ENCODE results near the gene CCND2.

The CCND2 gene

GRCh38 chr12:4269279-4269991 lies 4.1 kb upstream of the CCND2 start:
- no peak for DNase-seq (ENCODE audit: extremely low read depth, low read depth)
- TF ChIP-seq CTCF (IDR thresholded peaks at IDR 0.05; ENCODE audit: low read depth, low read length) = no peak

DNA sequence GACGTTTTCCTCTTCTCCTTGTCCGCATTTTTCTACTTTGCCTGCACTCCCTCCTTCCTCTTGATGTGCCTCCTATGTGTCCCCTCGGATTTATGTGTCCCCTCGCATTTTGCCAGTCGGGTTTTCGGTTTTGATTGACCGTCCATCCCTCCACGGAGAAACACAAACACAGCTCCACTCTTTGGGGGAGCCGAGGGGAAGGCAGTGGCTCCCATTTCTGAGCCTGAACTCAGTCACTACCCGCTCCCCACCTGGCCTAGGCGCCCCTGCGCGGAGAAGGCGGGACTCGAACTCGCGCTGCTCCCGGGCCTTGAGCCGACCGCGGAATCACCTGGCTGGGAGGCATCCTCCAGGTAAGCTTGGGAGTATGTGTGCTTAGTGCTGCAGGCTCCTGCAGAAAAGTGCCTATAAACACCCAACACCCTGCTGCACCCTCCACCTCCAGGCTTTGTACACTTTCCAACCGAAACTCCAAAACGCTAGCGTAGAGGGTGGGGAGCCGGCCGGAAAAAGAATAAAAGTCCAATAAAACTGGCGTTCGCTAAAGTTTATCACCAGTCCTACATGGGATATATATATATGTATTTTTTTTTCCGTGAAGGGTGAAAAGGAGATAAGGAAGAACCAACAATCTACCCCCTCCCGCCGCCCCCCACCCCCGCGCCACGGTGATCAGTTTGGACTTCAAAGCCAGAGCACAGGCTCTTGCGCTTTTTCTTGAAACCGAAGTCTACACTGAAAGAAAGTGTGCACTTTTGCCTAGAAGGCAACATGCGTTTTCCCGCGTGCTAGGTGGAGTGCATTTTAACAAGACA lies 3.3 kb upstream of the CCND2 start:
- DNase-seq (ENCODE audit: extremely low read depth, low read depth) = no peak
- TF ChIP-seq CTCF (IDR thresholded peaks at IDR 0.05; ENCODE audit: low read depth, low read length) = no peak

DNA sequence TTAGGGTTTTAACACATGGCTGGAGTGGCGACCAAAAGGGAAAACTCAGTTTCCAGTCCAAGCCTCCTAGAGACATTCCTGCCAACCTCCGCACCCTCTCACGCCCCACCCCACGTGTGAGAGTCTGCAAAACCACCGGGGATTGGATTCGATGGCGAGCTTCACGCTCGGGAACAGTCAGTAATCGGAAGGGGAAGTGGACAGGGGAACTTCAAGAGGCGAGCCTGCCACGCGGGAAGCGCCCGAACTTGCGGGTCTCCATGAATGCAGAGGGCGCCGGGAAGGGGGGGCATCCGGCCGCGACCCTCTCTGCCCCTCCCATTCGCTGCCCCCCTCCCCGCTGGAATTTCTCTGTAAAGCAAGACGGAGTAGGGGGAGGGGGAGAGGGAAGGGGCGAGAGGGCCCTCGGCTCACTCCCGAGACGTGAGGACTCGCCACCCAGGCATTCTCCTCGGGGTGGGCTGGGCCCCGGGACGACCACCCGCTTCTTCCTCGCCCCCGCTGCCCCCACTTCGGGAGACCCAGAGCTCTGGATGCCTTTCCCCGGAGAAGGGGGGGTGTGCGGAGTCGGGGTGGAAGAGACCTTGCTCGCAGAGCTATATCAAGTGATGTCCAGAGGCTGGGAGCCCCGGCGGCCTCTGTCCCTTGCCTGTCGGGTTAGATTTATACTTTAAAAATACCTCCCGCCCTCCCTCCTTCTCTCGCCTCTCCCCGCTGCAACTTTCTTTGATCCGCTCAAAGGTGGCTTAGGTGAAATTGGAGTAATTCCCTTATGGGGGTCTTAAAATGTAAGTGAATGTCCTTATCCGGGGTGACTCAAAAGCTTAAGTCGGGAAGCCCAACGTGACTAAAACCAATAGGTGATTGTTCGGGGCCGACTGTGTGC lies 2.5 kb upstream of the CCND2 start:
- TF ChIP-seq CTCF (IDR thresholded peaks at IDR 0.05; ENCODE audit: low read depth, low read length) = no peak
- DNase-seq (ENCODE audit: extremely low read depth, low read depth) = no peak

DNA sequence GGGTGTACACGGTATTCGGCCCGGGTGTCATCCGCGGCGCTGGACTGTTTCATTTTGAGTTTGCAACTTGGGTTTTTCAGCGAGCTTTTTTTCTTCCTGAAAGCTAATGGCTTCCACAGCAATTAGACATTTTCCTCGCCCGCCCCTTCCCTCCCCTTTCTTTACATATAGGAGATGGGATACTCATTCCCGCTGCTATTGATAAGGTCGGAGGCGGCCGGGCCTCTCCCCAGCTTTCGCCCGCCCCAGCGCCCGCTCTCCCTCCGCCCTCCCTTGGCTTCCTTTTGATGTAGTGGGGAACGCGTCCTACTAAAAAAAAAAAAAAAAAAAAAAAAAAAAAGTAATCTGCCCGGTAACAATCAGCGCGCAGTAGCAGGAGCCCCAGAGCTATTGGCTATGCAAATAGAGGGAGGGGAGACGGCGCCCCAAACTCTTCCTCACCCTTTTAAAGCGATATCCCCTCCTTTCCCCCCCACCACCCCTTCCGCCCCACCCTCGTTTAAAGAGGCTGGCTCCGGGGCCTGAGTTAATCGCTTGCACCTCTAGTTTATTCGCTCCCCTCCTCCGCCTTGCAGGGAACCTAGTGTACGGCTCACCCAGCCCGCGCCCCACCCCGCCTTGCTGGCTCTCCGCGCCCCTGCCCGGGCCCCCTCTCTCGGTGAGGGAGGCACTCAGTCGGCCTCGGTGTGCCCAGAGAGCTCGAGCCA lies 1.7 kb upstream of the CCND2 start:
- TF ChIP-seq CTCF (IDR thresholded peaks at IDR 0.05; ENCODE audit: low read depth, low read length) = no peak
- no peak for DNase-seq (ENCODE audit: extremely low read depth, low read depth)

GRCh38 chr12:4272424-4273272 lies 914 bp upstream of the CCND2 start:
- no peak for TF ChIP-seq CTCF (IDR thresholded peaks at IDR 0.05; ENCODE audit: low read depth, low read length)
- no peak for DNase-seq (ENCODE audit: extremely low read depth, low read depth)

GRCh38 chr12:4273273-4273651 lies 300 bp upstream of the CCND2 start:
- no peak for TF ChIP-seq CTCF (IDR thresholded peaks at IDR 0.05; ENCODE audit: low read depth, low read length)
- DNase-seq (ENCODE audit: extremely low read depth, low read depth) = no peak

All from AG09319 (cell line).